SW 1271 (cell line): ENCODE data around the gene GJC2.

ENCODE experiments used
- DNase-seq, 2 experiments: peaks; one replicate each; lab custom pipeline; 2025; lab: John Stamatoyannopoulos, UW

GJC2 gene

GRCh38 chr1:228145463-228146416 lies 4.0 kb upstream of the GJC2 start:
- no peak for DNase-seq

- DNase-seq = no peak
Measured at GRCh38 chr1:228146417-228147150, 3.1 kb upstream of the GJC2 start.

- DNase-seq = no peak
Measured at GRCh38 chr1:228147151-228147693, 2.5 kb upstream of the GJC2 start.

GRCh38 chr1:228147768-228148167 lies 2.0 kb upstream of the GJC2 start:
- no peak for DNase-seq

GRCh38 chr1:228148196-228148861 lies 1.4 kb upstream of the GJC2 start:
- no peak for DNase-seq

GRCh38 chr1:228148935-228149405 lies 760 bp upstream of the GJC2 start:
- DNase-seq = no peak

GRCh38 chr1:228150120-228150460 lies 360 bp downstream of the GJC2 start:
- DNase-seq = no peak

- DNase-seq = no peak
Measured at GRCh38 chr1:228150461-228151179, 890 bp downstream of the GJC2 start.

GRCh38 chr1:228151180-228151925 lies 1.6 kb downstream of the GJC2 start:
- DNase-seq = no peak

- no peak for DNase-seq
Measured at GRCh38 chr1:228152097-228152917, 2.6 kb downstream of the GJC2 start.

GRCh38 chr1:228152918-228153258 lies 3.2 kb downstream of the GJC2 start:
- no peak for DNase-seq

GRCh38 chr1:228154021-228154669 lies 4.4 kb downstream of the GJC2 start:
- DNase-seq = no peak

GRCh38 chr1:228154670-228155571 lies 5.2 kb downstream of the GJC2 start:
- no peak for DNase-seq

- no peak for DNase-seq
Measured at GRCh38 chr1:228155596-228156514, 6.1 kb downstream of the GJC2 start.

GRCh38 chr1:228156515-228156881 lies 6.8 kb downstream of the GJC2 start:
- DNase-seq = no peak

- DNase-seq = no peak
Measured at GRCh38 chr1:228156941-228157728, 7.4 kb downstream of the GJC2 start.

- DNase-seq = no peak
Measured at GRCh38 chr1:228157729-228158126, 8.0 kb downstream of the GJC2 start.
